ENCODE data around the gene IL17RB.

The IL17RB gene

GRCh38 chr3:53809267-53809666 lies 37.1 kb upstream of the IL17RB start:
- TF ChIP-seq SIN3A (IDR thresholded peaks at IDR 0.05; ENCODE audit: borderline replicate concordance, insufficient read depth, low read length): no peak
- TF ChIP-seq FOXP2 (optimal IDR thresholded peaks at IDR 0.05; ENCODE audit: borderline replicate concordance, extremely low read depth, extremely low read length, insufficient read depth): no peak
- TF ChIP-seq TAF1 (IDR thresholded peaks at IDR 0.05; ENCODE audit: borderline replicate concordance, insufficient read depth, low read length): no peak
- TF ChIP-seq POLR2AphosphoS5 (IDR thresholded peaks at IDR 0.05; ENCODE audit: low read depth, low read length): no peak
- TF ChIP-seq REST (IDR thresholded peaks at IDR 0.05; ENCODE audit: insufficient read depth in 1 of 2, low read depth in 2 of 2, low read length in 2 of 2): no peak

- no peak for TF ChIP-seq SIN3A (IDR thresholded peaks at IDR 0.05; ENCODE audit: borderline replicate concordance, insufficient read depth, low read length)
- TF ChIP-seq TAF1 (IDR thresholded peaks at IDR 0.05; ENCODE audit: borderline replicate concordance, insufficient read depth, low read length): no peak
- TF ChIP-seq FOXP2 (optimal IDR thresholded peaks at IDR 0.05; ENCODE audit: borderline replicate concordance, extremely low read depth, extremely low read length, insufficient read depth): no peak
- no peak for TF ChIP-seq REST (IDR thresholded peaks at IDR 0.05; ENCODE audit: insufficient read depth in 1 of 2, low read depth in 2 of 2, low read length in 2 of 2)
- no peak for TF ChIP-seq POLR2AphosphoS5 (IDR thresholded peaks at IDR 0.05; ENCODE audit: low read depth, low read length)
Measured at GRCh38 chr3:53809764-53810400, 36.5 kb upstream of the IL17RB start.

GRCh38 chr3:53811143-53811927 lies 35.0 kb upstream of the IL17RB start:
- TF ChIP-seq SIN3A (IDR thresholded peaks at IDR 0.05; ENCODE audit: borderline replicate concordance, insufficient read depth, low read length): no peak
- TF ChIP-seq REST (IDR thresholded peaks at IDR 0.05; ENCODE audit: insufficient read depth in 1 of 2, low read depth in 2 of 2, low read length in 2 of 2): no peak
- TF ChIP-seq FOXP2 (optimal IDR thresholded peaks at IDR 0.05; ENCODE audit: borderline replicate concordance, extremely low read depth, extremely low read length, insufficient read depth): no peak
- TF ChIP-seq TAF1 (IDR thresholded peaks at IDR 0.05; ENCODE audit: borderline replicate concordance, insufficient read depth, low read length): no peak
- TF ChIP-seq POLR2AphosphoS5 (IDR thresholded peaks at IDR 0.05; ENCODE audit: low read depth, low read length): no peak

GRCh38 chr3:53812434-53812833 lies 33.9 kb upstream of the IL17RB start:
- TF ChIP-seq POLR2AphosphoS5 (IDR thresholded peaks at IDR 0.05; ENCODE audit: low read depth, low read length) (no peak), REST (IDR thresholded peaks at IDR 0.05; ENCODE audit: insufficient read depth in 1 of 2, low read depth in 2 of 2, low read length in 2 of 2) (no peak), SIN3A (IDR thresholded peaks at IDR 0.05; ENCODE audit: borderline replicate concordance, insufficient read depth, low read length) (no peak), FOXP2 (optimal IDR thresholded peaks at IDR 0.05; ENCODE audit: borderline replicate concordance, extremely low read depth, extremely low read length, insufficient read depth) (no peak), TAF1 (IDR thresholded peaks at IDR 0.05; ENCODE audit: borderline replicate concordance, insufficient read depth, low read length) (no peak)

Data from PFSK-1 (cell line).